ENCODE data around the gene TECPR1.

TECPR1 gene

DNA sequence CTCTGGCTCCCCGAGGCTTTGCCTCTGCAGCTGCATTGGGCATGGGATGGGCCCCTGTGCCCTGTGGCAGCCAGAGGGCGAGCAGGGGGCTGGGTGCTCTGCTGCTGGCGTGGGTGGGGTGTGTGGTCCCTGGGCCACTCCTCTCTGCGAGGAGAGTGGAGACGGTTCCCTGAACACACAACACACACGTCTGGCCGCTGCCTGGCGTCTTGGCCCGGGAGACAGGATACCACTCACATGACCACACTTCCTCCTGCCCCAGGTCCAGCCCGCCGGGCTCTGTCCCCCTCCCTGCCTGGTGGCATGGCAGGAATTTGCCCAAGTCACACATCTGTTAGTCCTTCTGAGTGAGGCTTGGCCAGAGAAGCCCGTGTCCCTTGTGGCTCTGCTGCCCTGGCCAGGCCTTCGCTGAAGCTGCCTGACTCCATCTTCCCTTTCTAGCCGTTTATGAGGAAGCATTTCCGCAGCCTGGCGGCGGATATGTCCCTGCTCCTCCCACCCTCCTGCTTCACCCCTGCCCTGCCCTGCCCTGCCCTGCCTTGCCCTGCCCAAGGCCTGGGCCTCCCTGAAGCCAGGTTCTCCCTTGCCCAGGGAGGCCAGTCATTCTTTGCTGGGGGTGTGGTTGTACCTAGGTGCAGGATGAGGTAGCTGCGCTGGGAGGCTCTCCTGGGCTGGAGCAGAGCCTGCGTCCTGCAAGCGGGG, 32.5 kb upstream of the TECPR1 start:
- no peak for DNase-seq

DNA sequence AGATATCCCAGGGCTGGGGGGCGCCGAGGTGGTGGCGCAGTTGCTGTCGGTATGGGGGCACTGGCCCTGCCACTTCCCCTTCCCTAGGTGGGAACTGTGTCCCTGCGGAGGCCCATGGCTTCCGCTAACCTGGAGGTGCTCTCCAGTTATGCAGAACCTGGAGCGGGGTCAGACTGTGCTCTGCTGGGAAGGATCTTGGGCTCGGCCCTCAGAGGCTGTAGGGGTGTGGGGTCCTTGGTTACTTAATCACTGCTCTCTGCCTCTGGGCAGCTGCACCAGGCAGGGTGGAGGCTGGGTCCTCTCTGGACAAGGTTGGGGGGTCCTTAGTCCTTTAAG, 31.8 kb upstream of the TECPR1 start:
- no peak for DNase-seq

DNA sequence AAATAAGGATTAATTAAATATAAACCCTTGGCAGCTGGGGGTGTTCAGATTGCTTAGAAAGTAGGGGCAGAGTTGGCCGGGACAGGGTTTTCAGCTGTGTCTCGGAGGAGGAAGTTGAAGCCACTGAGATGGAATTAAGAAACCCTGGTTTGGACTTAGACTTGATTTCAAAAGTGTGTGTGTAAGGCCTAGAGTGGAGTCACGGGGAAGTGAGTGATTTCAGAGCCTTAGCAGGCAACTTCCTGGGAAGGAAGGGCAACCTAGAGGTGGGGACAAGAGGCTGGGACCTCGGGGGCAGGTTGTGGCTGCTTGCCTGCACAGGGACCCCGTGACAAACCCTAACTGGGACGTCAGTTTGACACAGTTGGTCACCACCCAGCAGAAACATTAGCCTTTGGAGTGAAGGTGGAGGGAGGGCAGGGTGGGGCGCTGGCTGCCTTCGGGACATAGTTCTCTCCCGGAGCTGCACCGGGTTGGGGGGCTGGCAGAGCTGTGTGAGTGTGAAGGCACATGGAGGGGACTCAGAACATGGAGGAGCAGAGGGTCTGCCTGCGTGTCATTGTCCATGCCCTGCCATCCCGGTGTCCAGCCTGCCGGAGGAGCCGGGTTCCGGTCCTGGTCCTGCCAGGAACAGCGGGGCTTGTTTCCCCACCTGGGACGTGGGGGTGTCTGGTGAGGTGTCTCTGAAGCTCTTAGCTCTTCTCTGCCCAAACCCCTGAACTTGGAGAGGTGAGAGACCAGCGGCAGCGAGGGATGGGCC, 31.3 kb upstream of the TECPR1 start:
- DNase-seq: no peak

DNA sequence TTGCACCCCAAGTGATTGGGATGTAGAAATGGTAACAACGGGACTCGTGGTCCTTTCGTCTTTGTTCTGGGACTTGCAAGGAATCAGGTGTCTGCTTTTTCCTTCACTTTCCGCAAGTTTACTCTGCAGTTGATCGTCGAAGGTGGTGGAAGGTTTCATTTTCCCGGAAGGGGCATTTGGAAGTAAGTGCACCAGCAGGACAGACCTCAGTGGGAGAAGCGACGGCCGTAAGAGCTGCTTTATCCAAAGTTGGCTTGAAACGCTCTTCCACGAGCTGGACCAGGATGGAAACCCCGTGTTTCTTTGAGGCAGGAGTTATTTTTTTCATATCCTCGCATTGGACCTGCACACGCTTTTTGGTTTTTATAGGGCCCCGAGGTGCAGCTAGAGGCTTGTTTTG, 30.7 kb upstream of the TECPR1 start:
- no peak for DNase-seq

DNA sequence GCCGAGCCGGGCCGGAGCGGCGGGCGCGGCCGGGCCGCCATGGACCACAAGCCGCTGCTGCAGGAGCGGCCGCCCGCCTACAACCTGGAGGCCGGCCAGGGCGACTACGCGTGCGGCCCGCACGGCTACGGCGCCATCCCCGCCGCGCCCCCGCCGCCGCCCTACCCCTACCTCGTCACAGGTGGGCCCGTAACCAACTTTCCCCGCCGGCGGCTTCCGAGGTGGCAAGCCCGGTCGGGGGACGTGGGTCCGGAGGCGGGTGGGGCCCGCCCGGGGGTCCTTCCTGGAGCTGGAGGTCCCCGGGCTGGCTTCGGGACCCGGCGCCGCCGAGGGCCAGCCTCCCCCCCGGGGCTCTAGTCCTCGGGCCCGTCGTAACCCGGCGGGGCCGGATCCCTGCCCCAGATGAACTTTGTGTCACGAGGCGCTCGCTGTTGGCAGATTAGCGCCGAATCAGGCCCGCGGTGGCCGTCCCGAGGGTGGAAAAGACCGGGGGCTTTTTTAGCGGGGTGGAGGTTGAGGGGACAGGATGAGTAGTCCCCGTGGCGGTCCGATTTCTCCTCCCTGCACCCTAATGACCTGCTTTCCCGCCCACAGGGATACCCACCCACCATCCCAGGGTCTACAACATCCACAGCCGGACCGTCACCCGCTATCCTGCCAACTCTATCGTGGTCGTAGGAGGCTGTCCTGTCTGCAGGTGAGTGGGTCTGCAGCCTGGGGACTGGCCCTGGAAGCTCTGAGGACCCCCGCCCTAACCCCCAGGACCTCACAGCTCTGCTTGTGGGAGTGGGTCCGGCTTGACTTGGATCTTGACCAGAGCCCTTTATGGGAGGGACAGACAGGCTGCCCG, 29.9 kb upstream of the TECPR1 start:
- peak; percentile 18 to 22 for DNase-seq

DNA sequence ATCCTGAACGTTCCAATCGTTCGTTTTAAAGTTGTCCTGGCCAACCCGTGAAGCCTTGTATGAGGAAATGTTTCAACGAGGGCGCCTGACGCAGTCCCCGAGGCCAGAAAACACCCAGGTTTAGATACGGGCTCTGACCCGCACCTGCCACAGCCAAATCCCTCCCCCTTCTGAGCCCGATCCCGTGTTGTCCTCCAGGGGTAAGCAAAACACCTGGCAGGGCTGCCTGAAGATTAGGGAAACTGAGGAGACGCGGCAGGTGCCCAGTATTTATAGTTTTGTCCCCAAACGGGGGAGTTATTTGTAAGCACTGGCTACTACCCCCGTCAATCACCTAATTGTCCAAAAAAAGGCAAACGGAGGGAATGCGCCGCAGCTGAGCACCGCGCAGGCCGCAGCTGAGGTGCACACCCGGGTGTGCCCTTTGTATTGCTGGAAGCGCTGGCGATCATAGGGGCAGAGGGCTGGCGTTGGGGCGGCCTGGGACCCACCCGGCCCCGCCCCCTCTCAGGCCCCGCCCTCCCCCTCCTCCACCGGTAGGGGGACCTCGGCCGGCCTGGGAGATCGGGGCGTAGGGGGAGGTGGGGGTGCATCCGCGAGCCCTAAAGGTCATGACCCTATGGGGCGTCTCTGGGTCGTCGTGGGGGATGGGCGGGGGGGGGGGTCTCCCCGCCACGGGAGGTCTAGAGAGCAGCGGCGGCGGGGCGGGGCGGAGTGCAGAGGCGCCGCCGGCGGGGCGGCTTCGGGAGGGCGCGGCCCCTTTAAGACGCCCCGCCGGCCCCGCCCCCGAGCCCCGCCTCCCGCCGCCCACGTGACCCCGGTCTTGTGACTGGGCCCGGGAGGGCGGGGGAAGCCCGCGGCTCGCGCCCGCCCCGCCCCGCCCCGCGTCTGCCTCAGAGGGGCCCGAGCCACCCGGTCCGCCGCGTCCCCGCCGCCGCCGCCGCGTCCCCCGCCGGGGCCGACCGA, 29.0 kb upstream of the TECPR1 start, which contains the start of gene BRI3:
TSS of gene BRI3 (plus strand) at position 896 of the 966 bp plus-strand sequence. CDS start 110 bp downstream, outside the sequence.
- DNase-seq: peak; percentile 94 to 95

DNA sequence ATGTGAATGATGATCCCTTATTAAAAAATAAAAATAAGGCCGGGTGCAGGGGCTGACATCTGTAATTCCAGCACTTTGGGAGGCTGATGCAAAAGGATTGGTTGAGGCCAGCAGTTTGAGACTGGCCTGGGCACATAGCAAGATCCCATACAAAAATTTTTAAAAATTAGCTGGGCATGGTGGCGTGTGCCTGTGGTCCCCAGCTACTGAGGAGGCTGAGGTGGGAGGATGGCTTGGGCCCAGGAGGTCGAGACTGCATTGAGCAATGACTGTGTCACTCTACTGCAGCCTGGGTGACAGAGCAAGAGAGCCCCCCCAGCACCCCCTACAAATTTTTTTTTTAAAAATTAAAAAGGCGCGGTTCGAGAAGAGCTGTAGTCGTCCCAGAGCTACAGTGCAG, 28.3 kb upstream of the TECPR1 start:
- no peak for DNase-seq

DNA sequence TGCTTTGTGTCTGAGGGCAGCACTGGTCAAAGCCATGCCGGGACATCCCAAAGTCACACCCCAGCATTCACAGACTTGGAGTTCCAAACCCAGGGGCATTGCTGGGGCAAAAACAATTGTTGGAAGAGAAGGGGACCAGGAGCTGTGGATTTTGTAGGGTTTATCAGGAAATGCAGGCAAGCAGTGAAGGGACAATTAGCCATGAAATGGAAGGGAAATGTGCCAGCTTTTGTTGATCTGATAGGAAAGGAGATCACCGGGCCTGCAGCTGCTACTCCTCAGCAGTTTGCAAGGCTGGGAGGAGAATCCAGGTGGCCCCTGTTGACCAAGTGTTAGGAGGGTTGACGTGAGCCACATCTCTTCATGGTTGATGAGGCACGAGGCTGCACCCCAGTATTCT, 26.9 kb upstream of the TECPR1 start:
- DNase-seq: no peak

DNA sequence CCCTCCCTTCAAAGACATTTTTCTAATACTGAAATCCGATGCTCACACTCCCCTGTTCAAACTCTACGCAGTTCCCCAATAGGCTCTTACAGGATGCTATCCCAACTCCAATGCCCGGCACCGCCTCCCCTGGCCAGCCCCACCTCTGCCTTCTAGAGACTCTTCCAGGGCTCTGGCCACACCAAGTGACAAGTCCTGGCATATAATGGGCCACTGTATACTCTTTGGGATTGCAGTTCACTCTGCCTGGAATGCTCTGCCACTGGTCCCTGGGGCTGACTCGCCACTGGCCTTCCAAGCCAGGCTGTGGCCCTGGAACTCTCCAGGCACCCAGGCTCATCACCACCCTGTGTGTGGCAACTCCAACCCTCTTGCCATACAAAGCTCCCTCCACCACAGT, 26.4 kb upstream of the TECPR1 start:
- DNase-seq: no peak

DNA sequence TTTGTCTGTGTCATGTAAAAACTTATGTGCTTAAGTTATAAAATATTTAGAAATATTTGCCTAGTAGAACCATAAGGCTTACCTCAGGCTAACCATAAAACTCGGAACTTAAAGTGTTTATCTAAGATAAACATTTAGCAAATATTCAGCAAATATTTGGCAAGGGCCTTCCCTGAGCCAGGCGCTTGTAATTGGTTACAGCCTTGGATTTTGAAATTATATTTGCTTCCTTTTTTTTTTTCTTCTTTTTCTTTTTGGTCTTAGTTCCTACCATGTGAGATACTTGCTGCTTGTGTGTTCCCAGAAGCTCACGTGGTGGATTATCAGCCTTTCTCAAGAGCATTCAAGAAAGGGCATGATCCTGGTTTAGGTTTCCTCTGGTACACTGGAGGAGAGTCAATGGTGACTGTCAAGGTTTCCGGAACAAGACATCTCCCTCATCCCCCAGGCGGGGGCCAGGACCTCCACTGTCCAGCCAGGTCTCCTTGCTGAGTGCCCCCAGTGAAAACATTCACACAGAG, 24.3 kb upstream of the TECPR1 start:
- DNase-seq: no peak

DNA sequence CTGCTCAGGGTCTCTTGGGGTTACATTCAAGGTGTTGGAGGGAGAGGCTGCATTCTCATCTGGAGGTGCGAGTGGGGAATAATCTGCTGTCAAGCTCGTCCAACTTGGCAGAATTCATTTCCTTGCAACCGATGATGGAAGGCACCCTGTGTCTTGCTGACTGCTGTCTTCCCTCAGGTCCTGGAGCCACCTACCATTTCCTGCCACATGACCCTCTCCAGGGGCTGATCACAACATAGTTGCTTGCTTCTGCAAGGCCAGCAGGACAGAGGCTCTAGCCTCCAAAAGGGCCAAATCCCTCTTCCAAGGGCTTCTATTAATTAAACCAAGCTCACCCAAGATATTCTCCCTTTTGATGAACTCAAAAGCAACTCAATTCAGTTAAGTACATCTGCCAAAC, 15.3 kb upstream of the TECPR1 start:
- DNase-seq: no peak

DNA sequence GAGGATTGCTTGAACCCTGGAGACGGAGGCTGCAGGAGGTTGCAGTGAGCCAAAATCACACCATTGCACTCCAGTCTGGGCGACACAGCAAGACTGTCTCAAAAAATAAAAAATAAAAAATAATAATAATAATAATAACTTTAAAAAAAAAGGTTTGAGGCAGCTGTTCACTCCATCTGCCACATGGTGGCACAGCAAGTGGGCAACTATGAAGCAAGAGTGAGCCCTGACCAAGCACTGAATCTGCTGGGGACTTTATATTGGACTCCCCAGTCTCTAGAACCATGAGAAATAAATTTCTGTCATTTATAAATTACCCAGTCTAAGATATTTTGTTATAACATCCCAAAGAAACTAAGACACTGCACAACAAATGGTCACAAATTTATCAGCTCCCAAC, 14.8 kb upstream of the TECPR1 start:
- no peak for DNase-seq

DNA sequence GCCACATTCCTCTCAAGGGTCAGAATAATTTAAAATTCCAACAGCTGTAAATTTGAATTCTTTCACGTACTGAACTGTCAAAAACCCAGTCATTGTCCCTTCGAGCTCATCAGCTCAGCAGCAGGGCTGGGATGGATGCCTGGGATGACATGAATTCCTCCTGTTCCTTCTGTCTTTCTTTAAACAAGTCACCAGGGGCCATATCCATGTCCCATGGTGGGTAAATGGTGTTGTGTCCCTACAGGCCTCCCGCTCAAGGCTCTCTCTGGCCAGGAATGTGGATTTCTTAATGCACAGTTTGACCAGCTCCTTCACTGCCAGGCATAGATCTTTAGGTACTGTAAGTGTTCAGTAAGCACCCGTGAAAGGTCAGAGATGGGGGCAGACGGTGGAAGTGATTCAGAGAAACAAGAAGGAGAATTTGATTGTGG, 13.8 kb upstream of the TECPR1 start:
- no peak for DNase-seq

DNA sequence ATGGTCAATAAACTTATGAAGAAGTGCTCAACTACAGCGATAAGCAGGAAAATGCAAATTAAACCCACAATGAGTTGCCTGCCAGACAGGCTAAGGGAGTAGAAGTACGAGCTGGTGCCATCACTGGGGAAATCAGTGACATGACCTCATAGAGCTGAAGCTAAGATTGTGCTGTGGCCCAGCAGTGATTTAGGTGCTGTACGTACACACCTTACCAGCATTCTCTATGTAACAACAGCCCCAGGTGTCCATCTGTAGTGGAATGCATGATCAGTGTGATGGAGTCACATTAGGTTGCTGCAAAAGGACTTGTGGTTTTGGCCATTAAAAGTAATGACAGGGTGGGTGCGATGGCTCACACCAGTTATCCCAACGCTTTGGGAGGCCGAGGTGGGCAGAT, 5.7 kb upstream of the TECPR1 start:
- no peak for DNase-seq

DNA sequence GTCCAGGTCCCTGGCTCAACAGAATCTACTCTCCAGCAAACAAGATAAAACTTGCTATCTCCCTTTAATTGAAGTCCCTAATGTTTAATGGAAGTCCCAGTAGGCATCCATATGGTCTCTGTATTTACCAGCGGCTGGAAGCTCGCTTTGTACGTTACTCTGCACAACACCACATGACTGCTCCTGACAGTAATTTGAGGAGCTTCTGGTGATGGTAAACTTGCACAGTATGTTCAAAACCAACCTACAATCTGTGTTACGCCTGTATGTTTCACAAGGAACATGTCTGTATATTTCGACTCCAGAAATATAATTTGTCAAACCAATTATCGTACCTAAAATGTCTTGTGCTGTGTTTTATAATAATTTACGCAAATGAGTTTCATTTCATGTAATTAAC, 4.4 kb upstream of the TECPR1 start:
- no peak for DNase-seq

DNA sequence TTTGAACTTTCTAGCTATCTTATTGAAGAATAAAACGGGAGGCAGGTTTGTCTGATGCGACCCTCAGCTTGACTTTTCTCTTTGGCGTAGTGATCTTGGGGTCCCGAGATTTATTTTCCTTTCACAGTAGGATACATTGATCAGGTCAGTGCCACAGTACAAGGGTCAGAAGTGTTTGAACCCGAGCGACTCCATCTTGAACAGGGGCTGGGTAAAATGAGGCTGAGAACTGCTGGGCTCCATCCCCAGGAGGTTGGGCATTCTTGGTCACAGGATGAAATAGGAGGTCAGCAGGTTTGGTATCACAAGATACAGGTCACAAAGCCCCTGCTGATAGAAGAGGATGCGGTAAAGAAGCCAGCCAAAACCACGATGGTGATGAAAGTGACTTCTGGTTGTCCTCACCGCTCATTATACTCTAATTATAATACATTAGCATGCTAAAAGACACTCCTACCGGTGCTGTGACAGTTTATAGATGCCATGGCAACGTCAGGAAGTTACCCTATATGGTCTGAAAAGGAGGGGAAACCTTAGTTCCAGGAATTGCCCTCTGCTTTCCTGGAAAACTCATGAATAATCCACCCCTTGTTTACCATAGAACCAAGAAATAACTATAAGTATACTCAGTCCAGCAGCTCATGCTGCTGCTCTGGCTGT, 3.0 kb upstream of the TECPR1 start:
- DNase-seq: no peak

DNA sequence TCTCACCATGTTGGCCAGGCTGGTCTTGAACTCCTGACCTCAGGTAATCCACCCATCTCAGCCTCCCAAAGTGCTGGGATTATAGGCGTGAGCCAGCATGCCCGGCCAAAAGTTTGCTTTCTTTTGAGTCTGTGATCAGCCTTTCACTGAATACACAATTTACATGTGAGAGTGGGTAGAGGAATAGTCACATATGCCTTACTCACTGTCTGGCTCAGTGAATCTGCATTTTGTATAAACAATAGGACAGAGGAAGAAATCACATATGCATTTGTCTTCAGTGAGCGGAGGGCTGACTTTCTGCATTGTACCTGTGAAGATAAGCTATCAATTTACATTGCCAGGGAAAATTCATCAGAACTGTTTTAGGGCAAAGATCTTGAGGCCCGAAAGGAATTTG, 2.5 kb upstream of the TECPR1 start:
- DNase-seq: no peak

DNA sequence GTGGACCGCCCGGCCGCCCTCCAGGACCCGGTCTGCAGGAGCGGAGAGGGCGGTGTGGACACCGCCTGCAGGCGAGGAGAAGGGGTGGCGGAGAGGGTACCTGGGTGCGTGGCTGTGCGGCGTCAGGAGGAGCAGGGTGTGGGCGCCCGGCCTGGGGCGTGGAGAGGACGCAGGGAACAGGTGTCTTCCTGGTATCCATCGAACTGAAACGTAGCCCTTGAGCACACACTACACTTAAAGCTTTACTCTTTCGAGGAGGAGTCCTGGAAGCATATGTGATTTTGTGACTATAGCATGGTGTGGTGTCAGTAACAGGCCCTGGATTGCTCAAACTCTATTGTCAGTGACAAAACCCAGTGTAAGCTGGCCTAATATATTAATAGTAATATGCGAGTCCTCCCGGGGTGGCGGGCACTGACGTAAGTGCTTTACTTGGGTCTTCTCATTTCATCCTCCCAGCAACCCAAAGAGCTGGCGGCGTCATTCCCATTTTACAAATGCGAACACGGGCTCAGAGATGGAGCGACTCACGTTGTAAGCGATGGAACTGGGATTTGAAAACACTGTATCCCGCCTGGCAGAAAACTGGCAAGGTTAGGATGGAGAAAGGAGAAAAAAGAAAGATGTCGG, 508 bp upstream of the TECPR1 start:
- no peak for DNase-seq

DNA sequence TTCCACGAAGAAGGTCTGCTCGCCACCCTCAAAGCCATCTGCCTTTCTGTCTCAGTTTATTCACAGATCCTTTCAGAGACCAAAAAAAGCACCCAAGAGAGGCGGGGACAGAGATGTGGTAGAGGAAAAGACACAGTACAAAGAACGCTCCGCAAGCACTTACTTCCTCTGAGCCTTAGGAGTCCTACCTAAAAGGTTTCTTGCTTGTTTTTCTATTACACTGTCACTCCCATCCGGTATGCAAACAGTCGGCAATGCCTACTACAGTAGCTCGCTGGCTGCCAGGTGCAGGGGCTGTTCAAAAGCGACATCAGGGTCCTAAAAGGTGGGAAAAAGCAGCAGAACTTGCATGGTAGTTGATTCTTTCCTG, 816 bp downstream of the TECPR1 start:
- DNase-seq: peak; percentile 5 to 8

DNA sequence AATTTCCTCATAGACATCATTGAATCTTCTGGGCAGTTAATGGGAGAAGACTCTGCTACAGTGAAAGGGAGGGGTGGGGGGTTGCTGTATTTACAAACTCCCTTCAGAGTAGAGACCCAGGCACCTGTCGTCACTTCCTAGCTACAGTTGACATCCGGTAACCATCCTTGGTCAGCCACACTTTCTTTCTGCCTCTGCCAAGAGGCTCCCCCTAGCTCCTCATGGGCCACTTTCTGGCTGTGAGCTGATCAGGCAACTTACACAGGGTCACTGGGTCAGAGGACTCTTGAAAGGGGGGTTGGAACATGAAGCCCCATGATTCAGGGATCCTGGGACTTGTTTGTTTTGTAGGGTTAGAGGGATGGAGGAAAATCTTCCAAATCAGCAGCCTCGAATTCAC, 1.2 kb downstream of the TECPR1 start:
- DNase-seq: peak in 1 of 2 experiments; percentile 20

DNA sequence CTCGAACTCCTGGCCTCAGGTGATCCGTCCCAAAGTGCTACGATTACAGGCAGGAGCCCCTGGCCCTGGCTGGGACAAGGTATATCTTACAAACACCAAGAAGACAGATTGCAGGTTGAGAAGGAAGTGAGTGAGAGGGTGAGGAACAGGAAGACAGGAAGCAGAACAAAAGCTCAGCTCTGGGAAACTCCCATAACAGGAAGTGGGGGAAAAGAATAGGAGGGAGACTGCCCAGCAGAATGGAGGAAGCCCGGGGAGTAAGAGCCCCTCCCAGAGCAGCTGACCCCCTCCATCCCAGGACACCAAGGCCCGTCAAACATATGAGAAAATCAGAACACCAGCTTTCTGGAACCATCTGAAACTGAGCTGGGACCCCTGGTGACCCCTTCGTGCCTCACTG, 2.9 kb downstream of the TECPR1 start:
- no peak for DNase-seq
